T-helper 9 cell (primary cell): ENCODE data around the gene FOXG1.

Source experiments
- DNase-seq: peaks from one replicate; pipeline ENCODE4 v3.0.0-alpha.2; 2020

The FOXG1 gene

GRCh38 chr14:28762303-28762954 lies 4.2 kb upstream of the FOXG1 start:
- DNase-seq, result no peak

GRCh38 chr14:28762955-28763326 lies 3.6 kb upstream of the FOXG1 start:
- no peak for DNase-seq

DNA sequence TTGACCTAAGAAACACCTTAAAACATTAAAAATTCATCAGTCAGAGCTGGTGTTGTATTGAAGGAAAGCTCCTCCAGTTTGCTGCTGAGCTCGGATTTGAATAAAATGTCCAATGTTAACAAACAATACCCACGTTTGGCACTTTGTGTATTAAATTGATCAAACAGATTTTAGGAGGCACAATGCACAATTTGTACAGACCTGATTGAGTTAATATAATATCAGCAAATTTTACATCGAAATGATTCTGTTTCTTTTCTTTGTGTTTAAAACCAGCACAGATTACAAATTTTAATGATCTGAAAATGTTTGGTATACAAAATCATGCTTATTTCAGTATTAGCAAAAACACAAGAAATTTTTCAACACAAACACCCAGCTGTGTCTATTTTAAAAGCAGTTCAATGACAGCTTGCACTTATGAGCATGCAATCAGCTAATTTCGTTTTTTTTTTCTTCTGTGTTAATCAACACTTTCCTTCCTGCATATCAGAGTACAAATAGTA lies 2.8 kb upstream of the FOXG1 start:
- no peak for DNase-seq

DNA sequence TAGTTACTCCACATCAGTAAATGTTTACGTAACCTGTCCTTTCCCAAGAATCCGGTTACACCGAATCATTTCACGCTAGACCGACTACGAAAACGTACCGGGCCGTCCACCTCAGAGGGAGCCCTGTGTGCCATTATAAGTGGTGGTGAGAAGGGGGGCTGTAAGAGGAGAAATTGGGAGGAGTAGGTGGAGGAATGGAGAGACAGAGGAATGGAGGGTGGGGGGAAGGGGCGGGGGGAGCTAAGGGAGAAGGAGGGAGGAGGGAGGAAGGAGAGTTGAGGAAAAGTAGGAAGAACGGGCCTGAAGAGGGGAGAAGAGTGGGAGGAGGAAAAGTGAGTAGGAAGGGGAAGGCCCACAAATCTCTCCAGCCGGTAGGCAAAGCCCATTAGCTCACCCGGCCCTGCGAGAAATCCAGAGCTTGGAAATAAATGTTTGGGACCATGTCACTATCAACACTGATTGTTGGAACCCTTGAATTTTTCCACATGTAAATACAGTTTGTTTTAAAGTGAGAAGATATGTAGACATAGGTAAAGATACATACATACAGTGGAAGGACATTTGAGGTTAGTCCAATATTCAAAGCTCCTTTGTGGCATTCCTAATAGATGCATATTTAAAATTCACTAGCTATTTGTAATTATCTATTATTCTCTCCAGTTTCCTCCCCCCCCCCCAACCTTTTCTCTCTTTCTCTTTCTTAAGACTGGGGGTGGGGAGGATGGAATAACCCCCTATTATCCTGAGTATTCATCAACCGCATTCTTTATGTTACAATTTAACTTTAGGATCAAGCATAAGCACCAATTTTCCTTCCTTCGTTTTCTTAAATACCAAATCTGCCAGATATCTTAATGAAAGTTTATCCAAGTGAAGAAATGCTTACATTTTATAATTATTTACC lies 2.1 kb upstream of the FOXG1 start:
- DNase-seq, result no peak

GRCh38 chr14:28765169-28765830 lies 1.3 kb upstream of the FOXG1 start:
- DNase-seq, result no peak

GRCh38 chr14:28765831-28766468 lies 637 bp upstream of the FOXG1 start:
- no peak for DNase-seq

DNA sequence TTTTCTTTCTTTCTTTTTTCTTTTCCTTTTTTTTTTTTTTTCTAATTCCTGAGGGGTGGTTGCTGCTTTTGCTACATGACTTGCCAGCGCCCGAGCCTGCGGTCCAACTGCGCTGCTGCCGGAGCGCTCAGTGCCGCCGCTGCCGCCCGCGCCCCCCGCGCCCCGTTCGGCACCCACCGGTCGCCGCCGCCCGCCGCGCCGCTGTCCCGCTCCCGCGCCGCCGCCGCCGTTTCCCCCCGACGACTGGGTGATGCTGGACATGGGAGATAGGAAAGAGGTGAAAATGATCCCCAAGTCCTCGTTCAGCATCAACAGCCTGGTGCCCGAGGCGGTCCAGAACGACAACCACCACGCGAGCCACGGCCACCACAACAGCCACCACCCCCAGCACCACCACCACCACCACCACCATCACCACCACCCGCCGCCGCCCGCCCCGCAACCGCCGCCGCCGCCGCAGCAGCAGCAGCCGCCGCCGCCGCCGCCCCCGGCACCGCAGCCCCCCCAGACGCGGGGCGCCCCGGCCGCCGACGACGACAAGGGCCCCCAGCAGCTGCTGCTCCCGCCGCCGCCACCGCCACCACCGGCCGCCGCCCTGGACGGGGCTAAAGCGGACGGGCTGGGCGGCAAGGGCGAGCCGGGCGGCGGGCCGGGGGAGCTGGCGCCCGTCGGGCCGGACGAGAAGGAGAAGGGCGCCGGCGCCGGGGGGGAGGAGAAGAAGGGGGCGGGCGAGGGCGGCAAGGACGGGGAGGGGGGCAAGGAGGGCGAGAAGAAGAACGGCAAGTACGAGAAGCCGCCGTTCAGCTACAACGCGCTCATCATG lies 654 bp downstream of the FOXG1 start:
- DNase-seq, result no peak

DNA sequence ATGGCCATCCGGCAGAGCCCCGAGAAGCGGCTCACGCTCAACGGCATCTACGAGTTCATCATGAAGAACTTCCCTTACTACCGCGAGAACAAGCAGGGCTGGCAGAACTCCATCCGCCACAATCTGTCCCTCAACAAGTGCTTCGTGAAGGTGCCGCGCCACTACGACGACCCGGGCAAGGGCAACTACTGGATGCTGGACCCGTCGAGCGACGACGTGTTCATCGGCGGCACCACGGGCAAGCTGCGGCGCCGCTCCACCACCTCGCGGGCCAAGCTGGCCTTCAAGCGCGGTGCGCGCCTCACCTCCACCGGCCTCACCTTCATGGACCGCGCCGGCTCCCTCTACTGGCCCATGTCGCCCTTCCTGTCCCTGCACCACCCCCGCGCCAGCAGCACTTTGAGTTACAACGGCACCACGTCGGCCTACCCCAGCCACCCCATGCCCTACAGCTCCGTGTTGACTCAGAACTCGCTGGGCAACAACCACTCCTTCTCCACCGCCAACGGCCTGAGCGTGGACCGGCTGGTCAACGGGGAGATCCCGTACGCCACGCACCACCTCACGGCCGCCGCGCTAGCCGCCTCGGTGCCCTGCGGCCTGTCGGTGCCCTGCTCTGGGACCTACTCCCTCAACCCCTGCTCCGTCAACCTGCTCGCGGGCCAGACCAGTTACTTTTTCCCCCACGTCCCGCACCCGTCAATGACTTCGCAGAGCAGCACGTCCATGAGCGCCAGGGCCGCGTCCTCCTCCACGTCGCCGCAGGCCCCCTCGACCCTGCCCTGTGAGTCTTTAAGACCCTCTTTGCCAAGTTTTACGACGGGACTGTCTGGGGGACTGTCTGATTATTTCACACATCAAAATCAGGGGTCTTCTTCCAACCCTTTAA lies 1.5 kb downstream of the FOXG1 start:
- no peak for DNase-seq

GRCh38 chr14:28769276-28769880 lies 2.8 kb downstream of the FOXG1 start:
- no peak for DNase-seq

DNA sequence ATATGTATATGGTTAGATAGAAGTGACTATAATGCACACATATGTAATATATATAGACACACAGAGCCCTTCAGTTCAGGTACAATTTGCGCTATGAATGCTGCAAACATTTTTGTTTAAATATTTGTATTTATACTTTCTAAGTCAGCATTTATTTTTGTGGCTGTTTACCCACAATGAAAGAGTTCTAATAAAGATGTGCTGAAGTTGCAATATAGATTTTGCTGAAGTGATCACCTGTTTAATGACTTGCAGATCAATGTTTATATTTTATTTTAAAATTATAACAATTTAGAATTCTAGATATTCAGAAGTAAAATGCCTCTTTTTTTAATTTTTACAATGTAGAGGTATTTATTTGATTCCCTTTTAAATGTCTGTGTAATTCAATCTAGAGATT lies 3.5 kb downstream of the FOXG1 start:
- no peak for DNase-seq

DNA sequence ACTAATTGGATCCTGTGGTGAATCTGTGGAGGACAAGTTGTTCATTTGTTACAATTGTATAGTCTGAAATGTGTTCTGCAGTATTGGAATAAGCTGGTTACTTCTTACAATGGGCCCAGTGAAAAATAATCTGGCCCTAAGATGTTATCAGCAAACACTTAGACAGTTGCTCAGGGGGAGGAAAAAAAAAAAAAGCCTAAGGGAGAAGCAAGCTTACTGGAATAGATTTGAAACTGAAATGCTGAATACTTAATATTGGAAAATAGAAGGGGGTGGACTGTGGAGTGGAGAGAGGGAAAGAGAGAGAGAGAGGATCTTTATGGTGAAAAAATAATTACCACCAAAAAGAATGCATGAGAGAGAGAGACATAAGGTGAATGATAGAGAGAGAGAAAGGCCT lies 4.0 kb downstream of the FOXG1 start:
- no peak for DNase-seq

DNA sequence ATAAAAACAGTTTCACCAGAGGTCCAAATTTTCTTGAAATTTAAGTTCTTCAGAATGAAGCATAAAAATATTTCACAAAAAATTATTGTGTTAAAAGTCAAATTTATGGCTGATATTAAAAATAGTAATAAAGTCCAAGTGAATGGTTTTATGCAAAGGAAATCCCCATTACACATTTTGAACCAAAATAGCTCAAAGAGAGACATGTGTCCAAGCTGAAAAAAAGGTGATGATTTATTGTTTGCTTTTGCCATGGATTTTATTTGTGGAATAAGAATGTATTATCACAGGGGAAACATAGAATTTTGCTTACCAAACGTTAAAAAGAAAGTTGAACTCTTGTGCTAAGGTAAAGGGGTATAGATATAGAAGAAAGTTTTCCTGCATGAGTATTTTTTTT lies 4.6 kb downstream of the FOXG1 start:
- no peak for DNase-seq

DNA sequence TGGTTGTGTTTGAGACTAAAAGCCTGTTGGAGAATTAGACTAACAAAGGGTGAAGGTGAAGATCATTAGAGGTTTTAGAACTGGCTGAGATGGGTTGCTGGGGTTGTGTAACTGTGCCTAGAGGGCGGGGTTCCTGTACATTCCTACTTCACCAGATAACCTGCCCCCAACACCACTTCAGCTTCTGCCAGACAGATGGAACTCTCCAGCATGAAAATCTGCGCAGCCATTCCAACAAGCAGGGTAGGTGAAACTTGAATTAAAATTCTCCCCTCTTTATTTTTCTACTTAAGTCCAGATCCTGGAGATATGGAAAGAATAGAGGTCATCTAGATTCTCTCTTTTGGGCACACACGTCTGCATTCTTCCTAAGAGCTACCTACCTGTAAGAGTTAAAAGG lies 6.0 kb downstream of the FOXG1 start:
- DNase-seq, result no peak

DNA sequence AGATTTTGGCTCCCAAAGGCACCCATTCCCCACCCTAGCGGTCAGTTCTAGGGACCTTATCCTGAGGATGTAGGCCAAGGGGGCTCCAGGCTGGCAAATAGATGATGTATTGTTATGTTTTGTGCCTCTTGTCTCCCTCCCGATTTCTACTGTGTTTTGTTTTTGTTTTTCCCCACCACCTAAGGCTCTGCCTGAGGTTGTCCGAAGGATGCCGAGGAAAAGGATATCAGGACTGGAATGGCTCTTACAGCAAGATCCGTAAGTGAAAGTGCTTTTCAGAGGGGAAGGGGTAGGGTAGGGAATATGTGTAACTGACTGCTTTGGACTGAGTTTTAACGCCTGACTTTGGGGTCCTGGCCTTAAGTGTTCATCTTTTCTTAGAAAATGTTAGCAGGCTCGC lies 6.6 kb downstream of the FOXG1 start:
- DNase-seq, result no peak

GRCh38 chr14:28773861-28774691 lies 7.5 kb downstream of the FOXG1 start:
- no peak for DNase-seq

DNA sequence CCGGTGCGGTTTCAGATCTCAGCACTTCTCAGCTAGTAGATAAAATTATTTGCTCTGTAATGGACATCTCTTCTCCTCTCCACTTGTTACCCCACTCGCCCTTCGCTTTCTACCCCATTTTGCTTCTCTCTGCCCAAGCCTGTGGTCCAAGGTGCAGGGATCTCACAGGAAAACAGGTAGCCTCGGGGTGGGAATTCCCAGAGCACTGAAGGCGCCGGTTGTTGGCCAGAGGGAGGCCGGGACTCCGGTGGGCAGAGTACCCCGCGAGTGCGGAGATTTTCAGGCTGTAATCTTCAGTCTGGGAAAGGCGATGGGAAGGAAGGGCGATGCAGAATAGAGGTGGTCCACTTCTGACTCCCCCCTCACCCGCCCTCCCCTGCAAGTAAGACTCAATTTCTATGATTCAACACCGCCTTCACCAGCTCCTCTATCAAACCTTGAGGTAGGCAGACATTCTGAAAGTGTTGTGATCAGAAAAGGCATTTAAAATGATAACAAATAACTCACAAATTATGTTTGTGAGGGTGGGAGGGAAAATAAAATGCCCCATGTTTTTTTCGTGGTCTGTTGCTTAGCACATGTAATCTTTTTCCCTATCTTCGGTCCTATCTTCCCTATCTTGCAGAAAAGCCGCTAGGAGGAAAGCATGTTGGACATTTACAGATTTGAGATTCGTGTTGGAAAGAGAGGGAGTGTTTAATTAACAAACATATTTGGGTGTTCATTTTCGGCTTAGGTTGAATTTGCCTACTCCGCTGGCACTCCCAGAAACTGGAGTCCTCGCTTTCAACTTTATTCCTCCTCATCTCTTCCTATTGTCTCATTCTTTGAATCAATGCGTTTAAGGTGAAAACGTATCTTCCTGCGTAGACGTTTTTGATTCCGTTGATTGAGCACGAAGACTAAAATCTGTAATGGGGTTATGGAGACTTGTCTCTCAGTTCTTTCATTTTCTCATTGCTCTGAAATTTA lies 8.5 kb downstream of the FOXG1 start:
- DNase-seq, result no peak

GRCh38 chr14:28776482-28777266 lies 10.1 kb downstream of the FOXG1 start:
- no peak for DNase-seq
